A204.1 (cell line): ENCODE measurements around the gene TMEM63A.
"Not testable (repeated sequence)": the region's sequence is repeated elsewhere in the genome, so short reads cannot be mapped to it uniquely, and the experiment has no call there.

Experiments
- FAIRE-seq: peaks from 2 replicates; lab custom pipeline; 2012; peaks lifted over from hg19 to GRCh38; lab: Jason Lieb, UNC

TMEM63A gene

GRCh38 chr1:225881959-225882693, at the start of gene TMEM63A:
Gene TMEM63A (minus strand): TSS chr1:225882380. CDS start chr1:225877580, 4,800 bp downstream.
- no peak for FAIRE-seq

DNA sequence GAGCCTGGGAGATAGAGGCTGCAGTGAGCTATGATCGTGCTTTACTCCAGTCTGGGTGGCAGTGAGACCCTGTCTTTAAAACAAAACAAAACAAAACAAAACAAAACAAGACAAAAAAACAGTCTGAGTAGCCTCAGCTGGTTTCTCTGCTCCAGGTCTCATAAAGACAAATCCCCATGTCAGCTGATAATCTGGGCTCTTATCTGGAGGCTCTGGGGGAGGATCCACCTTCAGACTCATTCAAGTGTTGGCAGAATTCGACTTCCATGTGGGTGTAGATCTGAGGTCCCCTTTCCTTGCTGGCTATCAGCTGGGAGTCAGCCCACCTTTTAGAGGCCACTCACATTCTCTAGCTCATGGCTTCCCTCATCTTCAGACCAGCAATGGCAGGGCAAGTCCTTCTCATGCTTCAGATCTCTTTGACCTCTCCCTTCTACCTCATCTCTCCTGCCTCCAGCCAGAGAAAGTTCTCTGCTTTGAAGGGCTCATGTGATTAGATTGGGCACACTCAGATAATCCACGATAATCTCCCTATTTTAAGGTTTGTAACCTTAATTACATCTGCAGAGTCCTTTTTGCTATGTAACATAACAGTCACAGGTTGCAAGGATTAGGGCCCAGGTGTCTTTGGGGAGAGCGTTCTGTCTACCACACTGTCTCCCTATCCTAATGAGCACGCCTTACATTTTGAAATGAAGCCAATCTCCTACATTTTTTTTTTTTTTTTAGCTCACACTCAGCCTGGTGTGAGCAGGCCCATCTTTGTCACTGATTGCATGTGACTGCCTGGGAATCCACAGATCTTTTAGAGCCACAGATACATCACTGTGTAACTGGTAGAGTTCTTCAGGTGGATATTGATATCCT, 49.3 kb upstream of the TMEM63A start:
- FAIRE-seq, result no peak

- FAIRE-seq, result no peak
Measured at GRCh38 chr1:225930566-225930965, 48.4 kb upstream of the TMEM63A start.

- not testable (repeated sequence) for FAIRE-seq
Measured at GRCh38 chr1:225929462-225929861, 47.3 kb upstream of the TMEM63A start.

- FAIRE-seq, result no peak
Measured at GRCh38 chr1:225928186-225929175, 46.3 kb upstream of the TMEM63A start.

- no peak for FAIRE-seq
Measured at GRCh38 chr1:225926551-225927113, 44.5 kb upstream of the TMEM63A start.

- FAIRE-seq, result peak; percentile 6
Measured at GRCh38 chr1:225923692-225924555, 41.7 kb upstream of the TMEM63A start, which contains the start of gene PYCR2. Gene PYCR2 (minus strand): TSS chr1:225924250. CDS start chr1:225924110, 140 bp downstream.

DNA sequence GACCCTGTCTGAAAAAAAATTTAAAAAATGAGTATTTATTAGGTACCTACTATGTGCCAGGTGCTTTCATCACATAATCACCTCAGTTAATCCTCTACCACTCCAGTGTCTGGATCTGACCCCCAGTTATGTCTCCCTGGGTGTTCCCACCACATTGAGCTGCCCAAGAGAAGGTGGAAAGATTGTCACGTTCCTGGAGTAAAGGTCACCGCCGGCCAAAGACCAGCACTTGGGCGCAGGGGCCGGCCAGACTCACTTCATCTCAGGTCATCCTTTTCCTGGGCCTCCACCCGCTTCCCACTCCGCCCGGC, 41.2 kb upstream of the TMEM63A start:
- FAIRE-seq, result no peak

DNA sequence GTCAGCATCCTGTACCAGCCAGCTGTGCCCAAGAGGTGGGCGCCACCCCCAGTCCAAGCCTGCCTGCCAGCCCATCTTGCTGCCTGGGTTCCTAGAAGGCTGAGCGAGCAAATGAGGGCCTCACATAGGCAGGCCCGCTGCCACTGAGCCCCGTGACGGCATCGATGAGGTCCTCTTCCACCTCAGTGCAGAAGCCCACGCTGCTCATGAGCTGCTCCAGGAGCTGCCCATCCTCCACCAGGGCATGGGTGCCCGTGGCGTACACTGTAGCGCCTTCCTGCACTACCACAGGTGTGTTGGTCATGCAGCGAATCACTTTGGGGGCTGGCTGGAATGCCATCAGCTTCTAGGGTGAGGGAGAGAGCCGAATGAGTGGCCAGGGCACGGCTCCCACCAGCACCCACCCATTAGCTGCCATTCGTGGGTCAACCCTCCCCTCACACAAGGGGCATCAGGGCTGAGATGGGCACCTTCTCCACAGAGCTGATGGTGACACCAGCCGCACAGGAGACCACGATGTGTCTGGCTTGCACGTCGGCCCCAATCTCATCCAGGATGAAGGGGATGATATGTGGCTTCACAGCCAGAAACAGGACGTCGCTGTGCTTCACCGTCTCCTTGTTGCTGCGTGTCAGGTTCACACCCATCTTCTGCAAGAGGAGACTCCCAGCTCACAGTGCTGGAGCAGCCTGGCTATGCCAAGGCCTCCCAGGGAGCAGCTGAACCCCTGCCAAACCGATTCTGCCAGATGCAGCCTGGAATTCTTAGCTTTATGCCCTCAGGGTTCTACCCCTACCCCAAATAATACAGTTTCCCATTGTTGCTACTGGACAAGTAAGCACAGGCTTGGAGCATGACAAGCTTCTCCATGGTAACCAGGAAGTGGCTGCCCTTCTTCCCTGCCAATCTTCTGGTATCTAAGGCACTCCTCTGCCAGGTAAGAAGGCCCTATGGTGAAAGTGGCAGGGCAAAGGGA, 39.8 kb upstream of the TMEM63A start:
- no peak for FAIRE-seq

- no peak for FAIRE-seq
Measured at GRCh38 chr1:225919906-225920305, 37.7 kb upstream of the TMEM63A start.

DNA sequence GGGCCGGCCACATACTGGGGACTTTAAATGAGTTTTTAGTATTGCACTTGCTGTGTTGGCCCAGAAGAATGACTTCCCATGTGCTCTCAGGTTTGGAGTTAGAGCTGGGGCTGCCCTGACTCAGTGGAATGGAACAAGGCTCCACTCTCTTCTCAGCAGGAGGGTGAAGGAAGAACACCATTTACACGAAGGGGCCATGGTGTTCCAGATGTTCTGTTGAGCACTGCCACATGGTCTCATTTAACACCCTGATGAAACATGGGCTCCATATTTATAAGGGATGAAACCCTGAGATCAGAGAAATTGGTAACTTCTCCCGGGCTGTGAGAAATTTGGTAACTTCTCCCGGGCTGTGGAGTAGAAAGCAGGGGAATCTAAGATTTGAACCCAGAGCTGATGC, 36.1 kb upstream of the TMEM63A start:
- no peak for FAIRE-seq

DNA sequence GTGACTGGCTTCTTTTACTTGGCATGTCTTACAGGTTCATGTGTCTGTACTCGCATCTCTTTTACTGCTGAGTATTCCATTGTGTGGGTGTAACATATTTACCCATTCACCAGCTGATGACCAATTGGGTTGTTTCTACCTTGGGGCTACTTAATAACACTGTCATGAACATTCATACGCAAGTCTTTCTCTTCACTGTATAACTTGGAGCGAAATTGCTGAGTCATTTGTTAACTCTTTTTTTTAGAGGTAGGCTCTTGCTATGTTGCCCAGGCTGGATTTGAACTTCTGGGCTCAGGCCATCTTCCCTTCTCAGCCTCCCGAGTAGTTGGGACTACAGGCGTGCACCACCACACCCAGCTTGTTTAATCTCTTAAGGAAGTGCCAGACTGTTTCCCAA, 35.4 kb upstream of the TMEM63A start:
- FAIRE-seq, result no peak

DNA sequence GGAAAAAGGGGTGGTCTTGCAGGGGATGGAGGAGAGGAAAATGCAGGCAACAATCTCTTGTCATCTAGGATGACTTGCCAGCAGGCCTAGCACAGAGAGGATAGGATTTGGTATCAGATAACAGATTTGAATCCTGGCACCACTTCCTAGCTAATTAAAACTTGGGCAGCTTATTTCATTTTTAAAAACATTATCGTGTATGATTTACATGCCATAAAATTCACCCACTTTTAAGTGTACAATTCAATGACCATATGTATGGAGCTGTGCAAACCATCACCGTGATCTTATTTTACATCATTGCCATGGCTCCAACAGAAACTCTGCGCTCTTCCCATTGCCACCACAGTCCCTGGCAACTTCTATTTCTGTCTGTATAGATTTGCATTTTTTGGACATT, 34.9 kb upstream of the TMEM63A start:
- no peak for FAIRE-seq

GRCh38 chr1:225915538-225915991, 33.4 kb upstream of the TMEM63A start:
- FAIRE-seq, result no peak

DNA sequence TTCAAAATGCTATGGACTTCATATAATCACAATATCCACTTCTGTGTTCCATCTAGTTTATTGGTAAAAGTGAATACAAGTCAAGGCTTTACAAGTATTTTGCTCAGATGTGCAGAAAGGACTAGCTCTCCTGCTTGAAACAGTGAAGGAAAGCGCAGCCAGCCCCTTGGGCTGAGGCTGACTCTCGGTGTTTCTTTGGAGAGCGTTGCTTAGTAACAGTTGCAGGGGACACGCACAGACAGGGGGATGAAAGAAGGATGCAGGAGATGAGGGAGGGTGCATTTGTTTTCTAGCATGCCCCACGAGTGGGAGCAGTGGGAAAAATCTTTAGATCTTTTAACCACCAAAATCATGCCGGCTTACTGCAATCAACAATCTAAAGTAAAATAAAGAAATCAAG, 32.8 kb upstream of the TMEM63A start:
- no peak for FAIRE-seq

- FAIRE-seq, result no peak
Measured at GRCh38 chr1:225914391-225914790, 32.2 kb upstream of the TMEM63A start.

GRCh38 chr1:225911191-225912130, 29.3 kb upstream of the TMEM63A start:
- FAIRE-seq, result no peak

- FAIRE-seq, result no peak
Measured at GRCh38 chr1:225909477-225909876, 27.3 kb upstream of the TMEM63A start.
